Calu3 (cell line): ENCODE results near the gene HDLBP. TPM values are rescaled to one million over a fixed set of nuclear protein-coding genes. Genes with fewer than 3 reads are reported as not detected.
A peak's percentile ranks its signal among the peaks of the same experiment; 100 is the strongest.

Experiments
- BruUV-seq: library from RNA; stranded (reverse); fragments of 400-500 nt; replicated peaks from 2 replicates; lab custom pipeline; 2021; lab: Mats Ljungman, UMichigan
- CTCF ChIA-PET: fragments of 300-600 bp; sonication (Branson Sonifier 250); formaldehyde crosslinking; loops from one replicate; lab custom pipeline; 2022; ENCODE audit warnings: antibody characterized with exemption; lab: Charles Lee
- DNase-seq: peaks from one replicate; pipeline ENCODE4 v3.0.0; 2022
- H3K27ac Mint-ChIP-seq: one replicate; pipeline ENCODE4 v1.8.0; 2022; ENCODE audit warnings: mixed read lengths; ENCODE audit not compliant: unreplicated experiment
- H3K27me3 Mint-ChIP-seq: one replicate; pipeline ENCODE4 v1.8.0; 2022; ENCODE audit warnings: mixed read lengths; ENCODE audit not compliant: unreplicated experiment
- H3K36me3 Mint-ChIP-seq: one replicate; pipeline ENCODE4 v1.8.0; 2022; ENCODE audit warnings: mild to moderate bottlenecking, moderate library complexity, mixed read lengths; ENCODE audit not compliant: insufficient read depth, unreplicated experiment
- H3K4me1 Mint-ChIP-seq: one replicate; pipeline ENCODE4 v1.8.0; 2022; ENCODE audit warnings: mild to moderate bottlenecking, low read depth, mixed read lengths; ENCODE audit not compliant: unreplicated experiment
- H3K4me3 Mint-ChIP-seq: one replicate; pipeline ENCODE4 v1.8.0; 2022; ENCODE audit warnings: mild to moderate bottlenecking, low read depth, moderate library complexity, mixed read lengths; ENCODE audit not compliant: unreplicated experiment
- H3K9me3 Mint-ChIP-seq: one replicate; pipeline ENCODE4 v1.8.0; 2022; ENCODE audit warnings: low read depth, mixed read lengths; ENCODE audit not compliant: unreplicated experiment
- intact Hi-C: fragments of 100-400 bp; cut with micrococcal nuclease; formaldehyde crosslinking; loops from one replicate; pipeline ENCODE4 v1.10.0; 2022; ENCODE audit not compliant: unreplicated experiment
- total RNA-seq: library from RNA; stranded (reverse); gene quantifications from 2 replicates; pipeline ENCODE4 v1.2.3, GENCODE V29; 2022
- TF ChIP-seq, protein P1 (sequence below): fragments of 200-600 bp; IDR thresholded peaks from one replicate; pipeline ENCODE4 v1.8.0; 2022; ENCODE audit warnings: antibody characterized with exemption; ENCODE audit not compliant: unreplicated experiment

Gene HDLBP
- total RNA-seq, 1 experiment from 2014 or later: 493 TPM

GRCh38 chr2:241223211-241224017 is 92.1 kb downstream of the HDLBP start:
- H3K27ac Mint-ChIP-seq: no peak overlapping the region
- intact Hi-C loops: no loop called here

DNA sequence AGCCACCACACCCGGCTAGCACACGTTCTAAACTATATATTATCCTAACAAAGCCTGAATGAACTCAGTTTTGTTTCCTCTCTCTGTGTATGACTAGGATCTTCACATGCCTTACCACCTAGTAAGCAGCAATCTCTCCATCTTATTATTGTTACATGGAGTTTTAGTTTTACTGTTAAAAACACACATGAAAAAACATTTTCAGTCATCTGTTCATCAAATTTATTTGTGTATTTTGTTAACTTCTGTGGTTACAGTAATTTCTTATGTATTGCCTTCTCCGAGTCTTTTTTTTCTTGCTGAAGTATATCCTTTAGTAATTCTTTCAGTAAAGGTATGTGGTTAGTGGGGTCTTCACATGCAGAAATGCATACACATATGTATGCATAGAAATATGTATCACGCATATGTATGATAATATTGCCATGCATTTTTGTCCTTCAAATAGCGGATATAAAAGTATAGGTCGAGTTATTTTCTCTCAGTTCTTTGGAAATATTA is 95.6 kb downstream of the HDLBP start:
- TF ChIP-seq, protein P1, sequence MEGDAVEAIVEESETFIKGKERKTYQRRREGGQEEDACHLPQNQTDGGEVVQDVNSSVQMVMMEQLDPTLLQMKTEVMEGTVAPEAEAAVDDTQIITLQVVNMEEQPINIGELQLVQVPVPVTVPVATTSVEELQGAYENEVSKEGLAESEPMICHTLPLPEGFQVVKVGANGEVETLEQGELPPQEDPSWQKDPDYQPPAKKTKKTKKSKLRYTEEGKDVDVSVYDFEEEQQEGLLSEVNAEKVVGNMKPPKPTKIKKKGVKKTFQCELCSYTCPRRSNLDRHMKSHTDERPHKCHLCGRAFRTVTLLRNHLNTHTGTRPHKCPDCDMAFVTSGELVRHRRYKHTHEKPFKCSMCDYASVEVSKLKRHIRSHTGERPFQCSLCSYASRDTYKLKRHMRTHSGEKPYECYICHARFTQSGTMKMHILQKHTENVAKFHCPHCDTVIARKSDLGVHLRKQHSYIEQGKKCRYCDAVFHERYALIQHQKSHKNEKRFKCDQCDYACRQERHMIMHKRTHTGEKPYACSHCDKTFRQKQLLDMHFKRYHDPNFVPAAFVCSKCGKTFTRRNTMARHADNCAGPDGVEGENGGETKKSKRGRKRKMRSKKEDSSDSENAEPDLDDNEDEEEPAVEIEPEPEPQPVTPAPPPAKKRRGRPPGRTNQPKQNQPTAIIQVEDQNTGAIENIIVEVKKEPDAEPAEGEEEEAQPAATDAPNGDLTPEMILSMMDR: no peak
- H3K4me1 Mint-ChIP-seq: peaks cover 13% of the 10 kb centered on the region
- peaks cover 69% of the 10 kb centered on the region for H3K36me3 Mint-ChIP-seq
- BruUV-seq: no TSS peak
- no peaks in the 10 kb centered on the region for H3K9me3 Mint-ChIP-seq
- no peak overlapping the region for H3K27ac Mint-ChIP-seq
- H3K27me3 Mint-ChIP-seq: peaks cover 14% of the 10 kb centered on the region
- intact Hi-C loops: no loop called here
- DNase-seq: no peak
- CTCF ChIA-PET: no interaction called here
- H3K4me3 Mint-ChIP-seq: peak overlapping the region; percentile 81

More at GRCh38 chr2:241223211-241224017, 92.1 kb downstream of the HDLBP start:
- CTCF ChIA-PET: no interaction called here
- no peak for DNase-seq
- Mint-ChIP-seq H3K4me1 (peaks cover 13% of the 10 kb centered on the region), H3K27me3 (no peaks in the 10 kb centered on the region), H3K36me3 (peaks cover 79% of the 10 kb centered on the region), H3K9me3 (no peaks in the 10 kb centered on the region), H3K4me3 (no peak overlapping the region)
- no TSS peak for BruUV-seq
- TF ChIP-seq, protein P1: no peak

GRCh38 chr2:241219030-241219382 is 96.5 kb downstream of the HDLBP start:
- peak overlapping the region; percentile 81 for H3K4me3 Mint-ChIP-seq
- BruUV-seq: TSS peak; percentile 56
- H3K27me3 Mint-ChIP-seq: peaks cover 24% of the 10 kb centered on the region
- peaks cover 13% of the 10 kb centered on the region for H3K4me1 Mint-ChIP-seq
- TF ChIP-seq, protein P1: no peak
- no peak for DNase-seq
- intact Hi-C loops: no loop called here
- CTCF ChIA-PET: interaction anchor here (0.6 to 1.0 kb wide), 3 partner anchors 40 to 141 kb away, joined by 3 read pairs; no protein-coding TSS in a partner anchor
- H3K9me3 Mint-ChIP-seq: no peaks in the 10 kb centered on the region
- H3K27ac Mint-ChIP-seq: peak overlapping the region; percentile 64
- H3K36me3 Mint-ChIP-seq: peaks cover 60% of the 10 kb centered on the region

DNA sequence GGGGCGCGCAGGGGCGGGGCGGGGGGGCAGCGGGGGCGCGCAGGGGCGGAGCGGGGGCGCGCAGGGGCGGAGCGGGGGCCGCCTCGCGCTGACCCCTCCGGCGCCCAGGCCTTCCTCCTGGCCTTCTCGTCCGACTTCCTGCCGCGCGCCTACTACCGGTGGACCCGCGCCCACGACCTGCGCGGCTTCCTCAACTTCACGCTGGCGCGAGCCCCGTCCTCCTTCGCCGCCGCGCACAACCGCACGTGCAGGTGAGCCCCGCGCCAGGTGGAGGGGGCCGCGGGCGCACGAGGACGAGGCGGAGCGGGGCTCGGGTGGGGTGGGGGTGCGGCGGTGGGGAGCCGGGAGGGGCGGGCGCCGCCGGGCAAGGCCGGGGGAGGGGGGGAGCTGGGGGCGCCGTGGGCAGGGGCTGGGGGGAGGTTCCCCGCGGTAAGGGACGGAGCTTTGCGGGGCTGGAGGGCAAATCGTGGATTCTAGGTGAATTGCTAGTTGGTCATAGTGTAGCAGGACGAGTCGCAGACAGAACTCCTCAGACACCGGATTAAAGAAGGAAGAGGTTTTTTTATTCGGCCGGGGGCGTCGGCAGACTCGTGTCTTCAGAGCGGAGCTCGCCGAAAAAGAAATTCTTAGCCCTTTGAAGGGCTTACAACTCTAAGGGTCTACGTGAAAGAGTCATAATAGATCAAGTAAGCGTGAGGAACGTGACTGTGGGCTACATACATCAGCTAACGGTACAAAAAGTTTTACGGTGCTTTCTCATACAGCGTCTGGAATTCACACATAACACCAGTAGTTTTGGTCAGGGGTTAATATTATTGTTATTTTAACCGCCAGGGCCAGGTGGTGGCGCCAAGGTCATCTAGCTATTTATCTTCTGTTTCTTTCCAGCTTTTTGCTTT is 97.1 kb downstream of the HDLBP start:
- Mint-ChIP-seq H3K4me1 (peaks cover 13% of the 10 kb centered on the region), H3K27me3 (peaks cover 30% of the 10 kb centered on the region), H3K9me3 (no peaks in the 10 kb centered on the region), H3K36me3 (peaks cover 54% of the 10 kb centered on the region), H3K27ac (peak overlapping the region; percentile 64), H3K4me3 (peak overlapping the region; percentile 81)
- TF ChIP-seq, protein P1: no peak
- BruUV-seq: no TSS peak
- DNase-seq: peak; percentile 64
- intact Hi-C loops: no loop called here
- CTCF ChIA-PET: interaction anchor here (1.0 kb wide), 1 partner anchor 140 kb away, joined by 3 read pairs; no protein-coding TSS in a partner anchor
